HEK293T (cell line): ENCODE data around the gene ZSCAN22.
"Not testable (repeated sequence)": the region's sequence is repeated elsewhere in the genome, so short reads cannot be mapped to it uniquely, and the experiment has no call there.

ENCODE experiments used
- ARNT ChIP-seq: fragments of 450-650 bp; IDR thresholded peaks from 2 replicates; pipeline ENCODE4 v1.6.1; 2017; ENCODE audit warnings: mild to moderate bottlenecking
- BHLHE40 ChIP-seq: fragments of 450-650 bp; IDR thresholded peaks from 2 replicates; pipeline ENCODE4 v1.6.1; 2016; ENCODE audit warnings: mild to moderate bottlenecking, moderate library complexity, borderline replicate concordance
- FOXK2 ChIP-seq: fragments of 450-650 bp; IDR thresholded peaks from 2 replicates; pipeline ENCODE4 v1.6.1; 2016; ENCODE audit warnings: mild to moderate bottlenecking
- FOXM1 ChIP-seq: fragments of 450-650 bp; IDR thresholded peaks from 2 replicates; pipeline ENCODE4 v1.6.1; 2017; ENCODE audit warnings: mild to moderate bottlenecking, borderline replicate concordance
- SP1 ChIP-seq: fragments of 450-650 bp; IDR thresholded peaks from 2 replicates; pipeline ENCODE4 v1.6.1; 2017
- SUZ12 ChIP-seq: fragments of 450-650 bp; IDR thresholded peaks from 2 replicates; pipeline ENCODE4 v1.6.1; 2016; ENCODE audit warnings: mild to moderate bottlenecking

- not testable (repeated sequence) for TF ChIP-seq SP1, FOXK2, ARNT, FOXM1, SUZ12, BHLHE40
Observed at GRCh38 chr19:58348080-58348479, 21.3 kb downstream of the ZSCAN22 start.
